ENCODE measurements around the gene GNAQ. TPM values are rescaled to one million over a fixed set of nuclear protein-coding genes. Genes with fewer than 3 reads are reported as not detected.

GNAQ gene
- total RNA-seq, 1 experiment from 2014 or later = 48.6 TPM

- H3K79me2 ChIP-seq (ENCODE audit: insufficient read depth, low read length) = no peaks in the 10 kb centered on the region
- no peak overlapping the region for H3K9ac ChIP-seq (ENCODE audit: extremely low read depth, insufficient read length, low read length)
- no peak for TF ChIP-seq CTCF (conservative IDR thresholded peaks at IDR 0.05)
- H3K56ac ChIP-seq (ENCODE audit: insufficient read length, low read depth, low read length) = no peak overlapping the region
- DNase-seq = no peak
- H3K14ac ChIP-seq (ENCODE audit: insufficient read depth, low read length) = no peak overlapping the region
- H3K9me3 Mint-ChIP-seq = no peaks in the 10 kb centered on the region
- no peak overlapping the region for H3K4me2 ChIP-seq (ENCODE audit: insufficient read depth, insufficient read length, low read length)
- H3K4me1 ChIP-seq (ENCODE audit: insufficient read depth, low read length) = no peaks in the 10 kb centered on the region
- H4K5ac ChIP-seq (ENCODE audit: insufficient read length, low read depth, low read length) = no peak overlapping the region
- H3K23me2 ChIP-seq (ENCODE audit: insufficient read length, low read depth, low read length, poor library complexity, severe bottlenecking) = no peaks in the 10 kb centered on the region
- peaks cover 13 to 24% of the 10 kb centered on the region in 2 experiments for H3K4me1 Mint-ChIP-seq
- no peak overlapping the region for H3K4me3 Mint-ChIP-seq
- H3K27me3 Mint-ChIP-seq (ENCODE audit: low read depth) = no peaks in the 10 kb centered on the region
- H2AFZ ChIP-seq (ENCODE audit: low read length) = no peak overlapping the region
- no peak overlapping the region for H3K23ac ChIP-seq (ENCODE audit: insufficient read length, low read depth, low read length)
- WGBS (ENCODE audit: extremely low coverage, insufficient read length, low lambda C conversion rate) = no CpG with 5 or more reads among the region's 4 CpGs
- no peak overlapping the region for H2BK5ac ChIP-seq (ENCODE audit: insufficient read length, low read length)
- no peak overlapping the region for H3K27ac ChIP-seq (ENCODE audit: insufficient read length, low read depth, low read length)
- H3K36me3 Mint-ChIP-seq (ENCODE audit: insufficient read depth in 1 of 3, low read depth in 3 of 3) = no peaks in the 10 kb centered on the region; a peak in 1 of 7 replicates
- H3K79me1 ChIP-seq (ENCODE audit: insufficient read depth, low read depth, low read length, poor library complexity, severe bottlenecking) = peaks cover 4% of the 10 kb centered on the region
- H2BK15ac ChIP-seq (ENCODE audit: low read depth, low read length) = no peak overlapping the region
- no peaks in the 10 kb centered on the region for H3K9me3 ChIP-seq (ENCODE audit: control insufficient read depth, low read depth, low read length)
- no peak overlapping the region for H4K8ac ChIP-seq (replicated peaks; ENCODE audit: insufficient read length, low read depth, low read length)
- no peak overlapping the region for H3K27ac Mint-ChIP-seq
- no peak overlapping the region for H2BK120ac ChIP-seq (ENCODE audit: low read depth, low read length, poor library complexity, severe bottlenecking)
- no peak overlapping the region for H3T11ph ChIP-seq (ENCODE audit: low read length)
- no peak overlapping the region for H4K91ac ChIP-seq (ENCODE audit: insufficient read length, low read depth, low read length)
- H3K18ac ChIP-seq (ENCODE audit: insufficient read length, low read depth, low read length) = no peak overlapping the region
- no peak overlapping the region for H2BK12ac ChIP-seq (ENCODE audit: insufficient read length, low read depth, low read length)
- no peaks in the 10 kb centered on the region for H4K20me1 ChIP-seq (ENCODE audit: control insufficient read depth, insufficient read depth, insufficient read length)
- H2BK20ac ChIP-seq (ENCODE audit: low read depth, low read length, poor library complexity, severe bottlenecking) = no peak overlapping the region
- no peak overlapping the region for H3K4ac ChIP-seq (ENCODE audit: low read depth, low read length)
- H2AK5ac ChIP-seq (ENCODE audit: insufficient read length, low read length) = no peak overlapping the region
- no peaks in the 10 kb centered on the region for H3K27me3 ChIP-seq (ENCODE audit: insufficient read depth, low read length)
These were observed 187.2 kb downstream of the GNAQ start for GRCh38 chr9:77844415-77844814.
